Peyer's patch (tissue), 4 donors: ENCODE data around the gene CHSY1. TPM values are rescaled to one million over a fixed set of nuclear protein-coding genes. Genes with fewer than 3 reads are reported as not detected.
A peak's percentile ranks its signal among the peaks of the same experiment; 100 is the strongest.

Experiments used
- DNase-seq, 3 donors: peaks; one replicate each; pipeline ENCODE4 v3.0.0-alpha.2; 2017 to 2019
- H3K27ac ChIP-seq, 4 donors: fragments of 200-600 bp; sonication (generic); one replicate each; pipeline ENCODE4 v1.5.1; 2016 to 2019
- H3K27me3 ChIP-seq, 2 donors: fragments of 200-600 bp; sonication (generic); one replicate each; pipeline ENCODE4 v1.5.1; 2019
- H3K36me3 ChIP-seq, 3 donors: fragments of 200-600 bp; sonication (generic); one replicate each; pipeline ENCODE4 v1.5.1; 2016 to 2019
- H3K4me1 ChIP-seq, 4 donors: fragments of 200-600 bp; sonication (generic); one replicate each; pipeline ENCODE4 v1.5.1; 2016 to 2019
- H3K4me3 ChIP-seq, 4 donors: fragments of 200-600 bp; sonication (generic); 1 replicate in 3 of 4; 2 replicates in 1 of 4; pipeline ENCODE4 v1.5.1; 2016 to 2019; ENCODE audit warnings: mild to moderate bottlenecking in 1 of 4
- H3K9me3 ChIP-seq, 4 donors: fragments of 200-600 bp; sonication (generic); one replicate each; pipeline ENCODE4 v1.5.1; 2016 to 2019; ENCODE audit warnings: mild to moderate bottlenecking in 1 of 4
- POLR2A ChIP-seq, 2 donors: fragments of 450-650 bp; IDR thresholded peaks; one replicate each; pipeline ENCODE4 v1.5.1; 2017; ENCODE audit warnings: antibody characterized with exemption in 2 of 2, mild to moderate bottlenecking in 2 of 2, moderate library complexity in 2 of 2
- total RNA-seq, 4 donors: library from RNA; depleted of rRNA; stranded (reverse); fragments of >200 nt; gene quantifications; one replicate each; pipeline ENCODE4 v1.1.0, GENCODE V29; 2016
- TF ChIP-seq, protein P1 (sequence below), 6 experiments: fragments of 450-650 bp in 4 of 6; fragments of 200-600 bp in 2 of 6; sonication (generic) in 1 of 6; IDR thresholded peaks; one replicate each; pipeline ENCODE4 v1.5.1; 2017 to 2019; ENCODE audit warnings: antibody characterized with exemption in 6 of 6, mild to moderate bottlenecking in 3 of 6, moderate library complexity in 1 of 6

Gene CHSY1, protein sequence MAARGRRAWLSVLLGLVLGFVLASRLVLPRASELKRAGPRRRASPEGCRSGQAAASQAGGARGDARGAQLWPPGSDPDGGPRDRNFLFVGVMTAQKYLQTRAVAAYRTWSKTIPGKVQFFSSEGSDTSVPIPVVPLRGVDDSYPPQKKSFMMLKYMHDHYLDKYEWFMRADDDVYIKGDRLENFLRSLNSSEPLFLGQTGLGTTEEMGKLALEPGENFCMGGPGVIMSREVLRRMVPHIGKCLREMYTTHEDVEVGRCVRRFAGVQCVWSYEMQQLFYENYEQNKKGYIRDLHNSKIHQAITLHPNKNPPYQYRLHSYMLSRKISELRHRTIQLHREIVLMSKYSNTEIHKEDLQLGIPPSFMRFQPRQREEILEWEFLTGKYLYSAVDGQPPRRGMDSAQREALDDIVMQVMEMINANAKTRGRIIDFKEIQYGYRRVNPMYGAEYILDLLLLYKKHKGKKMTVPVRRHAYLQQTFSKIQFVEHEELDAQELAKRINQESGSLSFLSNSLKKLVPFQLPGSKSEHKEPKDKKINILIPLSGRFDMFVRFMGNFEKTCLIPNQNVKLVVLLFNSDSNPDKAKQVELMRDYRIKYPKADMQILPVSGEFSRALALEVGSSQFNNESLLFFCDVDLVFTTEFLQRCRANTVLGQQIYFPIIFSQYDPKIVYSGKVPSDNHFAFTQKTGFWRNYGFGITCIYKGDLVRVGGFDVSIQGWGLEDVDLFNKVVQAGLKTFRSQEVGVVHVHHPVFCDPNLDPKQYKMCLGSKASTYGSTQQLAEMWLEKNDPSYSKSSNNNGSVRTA
- total RNA-seq = 10 to 100 TPM in 1 of 4 donors, 1 to 10 TPM in 3; 8.1 to 31.4 (median 9.3) TPM

DNA sequence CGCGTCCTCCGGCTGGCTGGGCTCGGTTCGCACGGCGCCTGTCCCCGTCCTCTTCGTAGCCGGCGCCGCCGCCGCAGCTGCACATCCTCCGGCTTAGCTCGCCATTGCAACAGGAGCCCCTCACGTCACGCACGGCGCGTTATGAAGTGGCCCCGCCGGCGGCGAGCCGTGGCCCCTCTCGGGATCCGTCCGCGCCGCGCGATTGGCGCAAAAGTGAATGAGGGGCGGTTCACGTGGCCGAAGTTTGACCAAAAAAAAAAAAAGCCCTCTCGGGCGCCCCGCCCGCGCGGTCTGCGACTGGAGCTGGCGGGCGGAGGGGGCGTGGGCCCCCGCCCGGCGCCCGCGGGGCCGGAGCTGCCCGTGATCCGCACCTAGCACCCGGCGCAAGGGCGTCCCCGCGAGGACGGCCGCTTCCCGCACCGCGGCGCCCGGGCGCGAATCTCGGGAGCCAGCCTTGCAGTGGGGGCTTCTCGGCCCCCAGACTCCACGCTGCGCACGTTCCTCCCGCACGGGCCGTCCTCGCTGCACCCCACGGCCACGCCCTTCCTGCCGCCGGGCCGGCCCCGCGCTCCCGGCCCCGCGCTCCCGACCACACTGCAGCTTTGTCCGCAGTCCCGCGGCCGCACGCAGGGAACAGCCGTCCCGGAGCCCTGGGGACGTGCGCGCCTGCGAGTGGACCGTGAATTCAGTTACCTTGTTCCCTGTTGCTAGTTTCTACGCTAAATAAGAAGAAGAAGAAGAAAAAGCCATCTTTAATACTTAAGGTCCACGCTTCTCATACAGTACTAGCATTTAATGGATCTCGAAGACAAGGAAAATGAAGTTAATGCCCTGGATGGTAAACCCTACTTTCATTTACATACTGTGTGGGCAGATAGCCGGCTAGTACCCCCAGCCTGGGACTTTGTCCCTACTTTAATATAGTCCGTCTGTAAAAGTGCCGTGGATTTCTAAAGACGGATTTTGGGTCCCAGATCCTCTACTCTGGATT, at the start of gene CHSY1:
Gene CHSY1 (minus strand): TSS at position 219 of the 991 bp plus-strand sequence. CDS start 592 bp downstream, outside the sequence.
- Histone ChIP-seq H3K9me3 (no peaks in the 10 kb centered on the region), H3K27me3 (no peaks in the 10 kb centered on the region), H3K4me3 (peak within 1 kb of the TSS; percentile 58 to 93 (median 91)), H3K4me1 (peaks cover 0 to 34% (median 2%) of the 10 kb centered on the region in 4 donors), H3K36me3 (no peaks in the 10 kb centered on the region), H3K27ac (peak within 1 kb of the TSS; percentile 67 to 97 (median 94))
- peak; percentile 89 to 96 (median 94) for DNase-seq
- peak; percentile 67 to 70 for TF ChIP-seq POLR2A (IDR thresholded peaks at IDR 0.05)
- TF ChIP-seq, protein P1, sequence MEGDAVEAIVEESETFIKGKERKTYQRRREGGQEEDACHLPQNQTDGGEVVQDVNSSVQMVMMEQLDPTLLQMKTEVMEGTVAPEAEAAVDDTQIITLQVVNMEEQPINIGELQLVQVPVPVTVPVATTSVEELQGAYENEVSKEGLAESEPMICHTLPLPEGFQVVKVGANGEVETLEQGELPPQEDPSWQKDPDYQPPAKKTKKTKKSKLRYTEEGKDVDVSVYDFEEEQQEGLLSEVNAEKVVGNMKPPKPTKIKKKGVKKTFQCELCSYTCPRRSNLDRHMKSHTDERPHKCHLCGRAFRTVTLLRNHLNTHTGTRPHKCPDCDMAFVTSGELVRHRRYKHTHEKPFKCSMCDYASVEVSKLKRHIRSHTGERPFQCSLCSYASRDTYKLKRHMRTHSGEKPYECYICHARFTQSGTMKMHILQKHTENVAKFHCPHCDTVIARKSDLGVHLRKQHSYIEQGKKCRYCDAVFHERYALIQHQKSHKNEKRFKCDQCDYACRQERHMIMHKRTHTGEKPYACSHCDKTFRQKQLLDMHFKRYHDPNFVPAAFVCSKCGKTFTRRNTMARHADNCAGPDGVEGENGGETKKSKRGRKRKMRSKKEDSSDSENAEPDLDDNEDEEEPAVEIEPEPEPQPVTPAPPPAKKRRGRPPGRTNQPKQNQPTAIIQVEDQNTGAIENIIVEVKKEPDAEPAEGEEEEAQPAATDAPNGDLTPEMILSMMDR (IDR thresholded peaks at IDR 0.05) = peak in 1 of 6 experiments; percentile 8

DNA sequence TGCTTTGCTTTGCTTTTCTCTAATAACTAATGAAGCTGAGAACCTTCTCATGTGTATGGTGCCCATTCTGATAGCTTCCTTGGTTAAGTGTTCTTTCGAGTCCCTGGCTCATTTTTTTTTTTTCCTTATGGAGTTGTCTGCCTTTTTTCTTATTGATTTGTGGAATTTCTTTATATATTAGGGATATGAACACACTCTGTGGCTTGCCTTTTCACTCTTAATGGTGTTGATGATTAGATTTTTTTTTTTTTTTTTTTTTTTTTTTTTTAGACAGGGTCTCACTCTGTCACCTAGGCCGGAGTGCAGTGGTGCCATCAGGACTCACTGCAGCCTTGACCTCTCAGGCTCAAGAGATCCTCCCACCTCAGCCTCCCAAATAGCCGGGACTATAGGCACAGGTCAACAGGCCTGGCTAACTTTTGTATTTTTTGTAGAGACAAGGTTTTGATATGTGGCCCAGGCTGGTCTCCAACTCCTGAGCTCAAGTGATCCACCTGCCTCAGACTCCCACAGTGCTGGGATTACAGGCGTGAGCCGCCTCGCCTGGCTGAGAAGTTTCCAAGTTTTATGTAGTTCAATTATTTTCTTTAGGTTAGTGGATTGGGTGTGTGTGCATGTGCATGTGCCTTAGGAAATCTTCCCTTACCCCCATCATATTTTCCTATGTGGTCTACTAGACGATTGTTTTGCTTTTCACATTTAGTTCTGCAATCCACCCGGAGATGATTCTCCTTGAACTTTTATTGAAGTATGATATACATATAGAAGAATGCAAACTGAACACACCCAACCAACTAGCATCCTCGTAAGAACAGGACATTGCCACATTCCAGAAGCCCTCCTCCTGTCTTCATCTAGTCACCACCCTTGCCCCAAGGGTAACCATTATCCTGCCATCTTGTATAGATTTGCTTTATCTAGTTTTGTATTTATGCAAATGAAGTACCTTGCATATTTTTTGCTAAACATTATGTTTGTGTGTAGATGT, 44.9 kb upstream of the CHSY1 start:
- H3K36me3 ChIP-seq = peaks cover 0 to 7% (median 0%) of the 10 kb centered on the region in 3 donors
- H3K4me3 ChIP-seq = peak overlapping the region in 2 of 4 donors; percentile 70 to 88
- no peak overlapping the region for H3K27ac ChIP-seq
- TF ChIP-seq POLR2A (IDR thresholded peaks at IDR 0.05) = no peak
- TF ChIP-seq, protein P1 (IDR thresholded peaks at IDR 0.05) = no peak
- no peak for DNase-seq
- H3K9me3 ChIP-seq = no peaks in the 10 kb centered on the region
- H3K27me3 ChIP-seq = no peaks in the 10 kb centered on the region
- peaks cover 3 to 31% (median 6%) of the 10 kb centered on the region in 4 donors for H3K4me1 ChIP-seq

DNA sequence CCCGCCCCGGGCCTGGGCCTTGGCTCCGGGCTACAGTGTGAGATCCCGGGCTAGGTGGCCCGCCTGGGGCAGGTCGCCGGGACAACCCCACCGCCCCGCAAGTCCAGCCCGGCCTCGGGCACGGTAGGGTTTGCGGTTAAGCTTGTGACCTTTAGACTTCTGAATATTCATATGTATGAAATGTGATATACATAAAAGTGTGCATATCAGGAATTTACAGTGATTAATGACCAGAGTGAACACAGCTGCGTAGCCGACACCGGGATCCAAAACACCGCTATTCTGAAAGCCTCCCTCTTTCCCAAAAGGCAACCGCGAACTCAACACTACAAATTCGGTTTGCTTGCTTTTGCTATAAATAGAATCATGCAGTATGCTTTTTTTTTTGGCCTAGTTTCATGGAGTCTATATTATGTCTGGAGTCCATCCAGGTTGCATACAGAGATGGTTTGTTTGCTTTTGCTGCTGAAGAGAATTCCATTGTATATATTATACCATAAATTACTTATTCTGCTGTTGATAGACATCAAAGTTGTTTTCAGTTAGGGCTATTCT, 43.8 kb upstream of the CHSY1 start:
- peak in 1 of 3 donors; percentile 71 for DNase-seq
- peaks cover 0 to 12% (median 0%) of the 10 kb centered on the region in 3 donors for H3K36me3 ChIP-seq
- H3K4me3 ChIP-seq = peak overlapping the region; percentile 70 to 97 (median 82)
- peak overlapping the region; percentile 89 to 98 (median 94) for H3K27ac ChIP-seq
- TF ChIP-seq POLR2A (IDR thresholded peaks at IDR 0.05) = no peak
- TF ChIP-seq, protein P1 (IDR thresholded peaks at IDR 0.05) = no peak
- H3K9me3 ChIP-seq = no peaks in the 10 kb centered on the region
- H3K4me1 ChIP-seq = peaks cover 3 to 32% (median 6%) of the 10 kb centered on the region in 4 donors
- H3K27me3 ChIP-seq = no peaks in the 10 kb centered on the region

DNA sequence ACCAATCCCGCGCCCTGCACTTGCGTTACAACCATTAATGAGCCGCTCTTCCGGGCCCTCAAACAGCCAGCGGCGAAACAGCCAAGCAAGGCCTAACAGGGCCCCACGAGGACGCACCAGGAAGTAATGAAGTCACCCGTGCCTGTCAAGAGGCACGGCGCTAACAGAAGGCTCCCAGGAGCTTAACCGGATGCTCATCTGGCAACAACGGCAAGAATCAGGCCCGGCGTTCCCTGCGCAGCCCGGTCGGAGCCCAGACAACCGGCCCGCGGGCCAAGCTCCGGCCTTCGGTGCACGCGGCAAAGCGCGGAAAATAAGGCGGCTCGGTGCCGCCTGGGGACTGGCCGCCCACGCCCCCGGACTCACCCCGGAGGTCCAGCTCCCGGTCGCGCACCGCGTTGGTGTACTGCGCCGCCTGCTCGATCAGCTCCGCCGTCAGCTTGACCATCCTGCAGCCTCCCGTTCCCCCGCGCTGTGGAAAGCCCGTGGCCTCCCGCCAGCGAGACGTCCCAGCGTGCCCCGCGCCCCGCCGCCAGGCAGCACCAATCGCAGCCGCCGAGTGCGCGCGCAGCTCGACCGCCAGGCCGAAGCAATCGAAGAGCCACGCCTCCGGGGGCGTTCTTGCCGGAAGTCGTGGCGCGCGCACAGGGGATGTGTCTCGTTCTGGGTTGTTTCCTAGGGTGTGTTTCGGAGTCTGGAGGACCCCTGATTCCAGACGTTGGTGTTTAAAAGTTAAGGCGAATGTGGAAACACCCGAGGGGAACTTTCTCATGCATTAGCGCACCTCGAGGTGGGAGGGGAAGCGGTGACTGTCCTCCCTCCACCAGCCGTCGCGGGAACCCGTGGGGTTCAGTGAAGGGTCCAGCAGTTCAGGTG, 43.1 kb upstream of the CHSY1 start, which contains the start of gene SNRPA1:
Gene SNRPA1 (minus strand): TSS at position 518 of the 876 bp plus-strand sequence. CDS start 70 bp downstream, at position 448.
- peak; percentile 96 to 99 (median 99) for DNase-seq
- TF ChIP-seq, protein P1 (IDR thresholded peaks at IDR 0.05) = no peak
- peak; percentile 66 to 79 for TF ChIP-seq POLR2A (IDR thresholded peaks at IDR 0.05)

More for the DNA sequence above, 43.1 kb upstream of the CHSY1 start, which contains the start of gene SNRPA1:
- peaks cover 0 to 12% (median 0%) of the 10 kb centered on the region in 3 donors for H3K36me3 ChIP-seq
- no peaks in the 10 kb centered on the region for H3K9me3 ChIP-seq
- H3K27me3 ChIP-seq = no peaks in the 10 kb centered on the region
- peak within 1 kb of the TSS; percentile 70 to 97 (median 82) for H3K4me3 ChIP-seq
- H3K4me1 ChIP-seq = peaks cover 3 to 32% (median 6%) of the 10 kb centered on the region in 4 donors
- H3K27ac ChIP-seq = peak within 1 kb of the TSS; percentile 89 to 98 (median 94)
